Right lobe of liver (tissue), 6 donors: ENCODE results near the gene SMARCC1. TPM values are rescaled to one million over a fixed set of nuclear protein-coding genes. Genes with fewer than 3 reads are reported as not detected.

Source experiments
- ATAC-seq, 4 donors: fragments of 200-7000 bp; cut with Tn5 transposase; one replicate each; pipeline ENCODE4 v1.9.1; 2020; ENCODE audit warnings: mild to moderate bottlenecking in 4 of 4, moderate library complexity in 4 of 4
- DNase-seq, 3 donors: peaks; one replicate each; pipeline ENCODE4 v3.0.0-alpha.2; 2020
- H3K27ac ChIP-seq, 3 donors: fragments of 200-600 bp; one replicate each; pipeline ENCODE4 v1.8.0; 2022
- H3K27me3 ChIP-seq, 2 donors: fragments of 200-600 bp; one replicate each; pipeline ENCODE4 v1.8.0; 2022
- H3K36me3 ChIP-seq, 4 donors: fragments of 200-600 bp; sonication (generic) in 1 of 4; one replicate each; pipeline versions ENCODE4 v1.5.1 to v1.8.0; 2017 to 2022; ENCODE audit warnings: control low read depth in 1 of 4
- H3K4me1 ChIP-seq, 4 donors: fragments of 200-600 bp; sonication (generic) in 1 of 4; one replicate each; pipeline versions ENCODE4 v1.5.1 to v1.8.0; 2017 to 2022; ENCODE audit warnings: control low read depth in 1 of 4
- H3K4me3 ChIP-seq, 3 donors: fragments of 200-600 bp; one replicate each; pipeline ENCODE4 v1.8.0; 2022
- H3K9me3 ChIP-seq, 4 donors: fragments of 200-600 bp; sonication (generic) in 1 of 4; one replicate each; pipeline versions ENCODE4 v1.5.1 to v1.8.0; 2017 to 2022; ENCODE audit warnings: control low read depth in 1 of 4
- CTCF ChIP-seq, 4 donors: fragments of 200-600 bp in 3 of 4; fragments of 450-650 bp in 1 of 4; IDR thresholded peaks; one replicate each; pipeline versions ENCODE4 v1.5.1 to v1.8.0; 2016 to 2022; ENCODE audit warnings: antibody characterized with exemption in 4 of 4, mild to moderate bottlenecking in 2 of 4
- POLR2A ChIP-seq: fragments of 450-650 bp; IDR thresholded peaks from one replicate; pipeline ENCODE4 v1.6.1; 2017; ENCODE audit warnings: antibody characterized with exemption, mild to moderate bottlenecking
- WGBS: methylation state at CpG from one replicate; pipeline ENCODE4 v1.1.6; 2018; ENCODE audit warnings: low coverage, low lambda C conversion rate; ENCODE audit not compliant: insufficient coverage; ENCODE audit errors: missing lambda C conversion rate; 5-methylcytosine and 5-hydroxymethylcytosine counted together
- intact Hi-C, 2 donors: fragments of 100-400 bp; cut with DNase I; formaldehyde crosslinking; loops; one replicate each; pipeline versions ENCODE4 v1.11.2 to v1.14.1; 2022
- total RNA-seq, 6 experiments: library from RNA; depleted of rRNA in 2 of 6; stranded (reverse); fragments of >200 nt in 2 of 6; fragmentation: NEBNext Ultra II Directional in 3 of 6; extraction: Animal tissue kit (Norgen Biotek cat#: 25700) in 3 of 6; gene quantifications; one replicate each; pipeline versions ENCODE4 v1.1.0 to v1.2.4, GENCODE V29; 2016 to 2023
- donor health status: DM: no; HTN: yes; CAD: no.
- donor health status: DM: no; HTN: no; CAD: no.
- donor health status: DM: no; HTN: no; CAD: no.
- donor health status: DM: no; HTN: yes; CAD: no.
- donor health status: DM: no; HTN: yes; CAD: no.

The SMARCC1 gene
- total RNA-seq, 6 experiments from 2014 or later, result 15.6 to 32.0 (median 24.1) TPM

GRCh38 chr3:47573190-47574172 lies 208.2 kb downstream of the SMARCC1 start:
- no peak overlapping the region for H3K4me3 ChIP-seq
- no peak overlapping the region for H3K27ac ChIP-seq
- no peaks in the 10 kb centered on the region for H3K27me3 ChIP-seq
- 55% methylated on average over 5 of the region's 9 CpGs for WGBS
- ATAC-seq, result no peak
- intact Hi-C loops, result no loop called here
- H3K36me3 ChIP-seq, result no peaks in the 10 kb centered on the region
- DNase-seq, result no peak
- peaks cover 0 to 6% (median 2%) of the 10 kb centered on the region in 4 donors for H3K4me1 ChIP-seq
- H3K9me3 ChIP-seq, result no peaks in the 10 kb centered on the region
- TF ChIP-seq CTCF (IDR thresholded peaks at IDR 0.05) (no peak), POLR2A (no peak)

GRCh38 chr3:47571391-47572175 lies 210.1 kb downstream of the SMARCC1 start:
- Histone ChIP-seq H3K9me3 (no peaks in the 10 kb centered on the region), H3K4me3 (no peak overlapping the region), H3K27me3 (no peaks in the 10 kb centered on the region), H3K4me1 (no peaks in the 10 kb centered on the region), H3K36me3 (no peaks in the 10 kb centered on the region), H3K27ac (no peak overlapping the region)
- no peak for ATAC-seq
- WGBS, result 81% methylated on average over 9 of the region's 10 CpGs
- TF ChIP-seq CTCF (IDR thresholded peaks at IDR 0.05), result no peak
- TF ChIP-seq POLR2A, result no peak
- intact Hi-C loops, result no loop called here
- no peak for DNase-seq

GRCh38 chr3:47568901-47569300 lies 212.8 kb downstream of the SMARCC1 start:
- DNase-seq (no peak), ATAC-seq (no peak)
- no peaks in the 10 kb centered on the region for H3K27me3 ChIP-seq
- intact Hi-C loops, result no loop called here
- no peaks in the 10 kb centered on the region for H3K36me3 ChIP-seq
- H3K9me3 ChIP-seq, result no peaks in the 10 kb centered on the region
- H3K4me1 ChIP-seq, result no peaks in the 10 kb centered on the region
- no peak overlapping the region for H3K27ac ChIP-seq
- no peak overlapping the region for H3K4me3 ChIP-seq
- WGBS, result 79% methylated on average over 6 of the region's 6 CpGs
- TF ChIP-seq CTCF (IDR thresholded peaks at IDR 0.05), result no peak
- TF ChIP-seq POLR2A, result no peak

- WGBS, result 64% methylated on average over 3 of the region's 4 CpGs
- TF ChIP-seq CTCF (IDR thresholded peaks at IDR 0.05) (no peak), POLR2A (no peak)
- ATAC-seq, result no peak
- Histone ChIP-seq H3K36me3 (no peaks in the 10 kb centered on the region), H3K27ac (no peak overlapping the region), H3K4me3 (no peak overlapping the region), H3K9me3 (no peaks in the 10 kb centered on the region), H3K4me1 (no peaks in the 10 kb centered on the region), H3K27me3 (no peaks in the 10 kb centered on the region)
- intact Hi-C loops, result no loop called here
- DNase-seq, result no peak
Observed at GRCh38 chr3:47567149-47567548, 214.5 kb downstream of the SMARCC1 start.
